B cell (primary cell): ENCODE results near the gene LSG1.

Source experiments
- EZH2 ChIP-seq: IDR thresholded peaks from 2 replicates; pipeline ENCODE4 v1.6.1; 2012; ENCODE audit warnings: borderline replicate concordance, low read depth, mild to moderate bottlenecking, moderate library complexity, low read length; ENCODE audit not compliant: insufficient read depth, poor library complexity, severe bottlenecking
- TF ChIP-seq, protein P1 (sequence below): fragments of 200-600 bp; IDR thresholded peaks from one replicate; pipeline ENCODE4 v1.8.0; 2022; ENCODE audit warnings: antibody characterized with exemption, mild to moderate bottlenecking

DNA sequence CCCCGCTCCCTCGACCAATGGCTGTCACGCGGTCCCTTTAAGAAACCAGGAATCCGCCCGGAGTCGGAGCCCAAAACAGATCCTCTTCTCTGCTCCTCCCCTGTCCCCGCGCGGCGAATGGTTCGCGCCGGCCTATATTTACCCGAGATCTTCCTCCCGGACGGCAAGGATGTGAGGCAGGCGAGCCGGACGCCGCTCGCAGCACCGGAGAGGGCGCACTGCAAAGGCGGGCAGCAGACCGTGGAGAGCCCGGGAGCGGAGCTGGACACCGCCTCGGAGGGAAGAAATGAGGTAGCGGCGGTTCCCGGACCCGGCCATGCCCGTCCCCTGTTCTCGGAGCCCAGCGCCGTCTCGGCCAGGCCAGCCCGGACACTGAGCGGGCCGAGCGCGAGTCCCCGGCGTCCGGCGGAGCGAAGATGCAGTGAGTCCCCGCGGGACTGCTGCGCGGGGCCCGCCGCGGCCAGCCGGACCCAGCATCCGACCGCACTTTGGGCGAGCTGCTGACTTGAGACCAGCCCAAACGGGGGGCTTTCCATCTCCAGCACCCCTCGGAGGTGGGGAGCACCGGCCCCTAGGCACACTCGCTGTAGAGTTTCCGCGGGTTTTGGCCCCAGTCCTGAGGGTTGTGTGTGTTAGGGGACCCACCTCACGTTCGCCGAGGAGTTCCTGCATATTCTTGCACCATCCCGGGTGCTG, 13.9 kb upstream of the LSG1 start, which contains the start of gene FAM43A:
- TF ChIP-seq, protein P1, sequence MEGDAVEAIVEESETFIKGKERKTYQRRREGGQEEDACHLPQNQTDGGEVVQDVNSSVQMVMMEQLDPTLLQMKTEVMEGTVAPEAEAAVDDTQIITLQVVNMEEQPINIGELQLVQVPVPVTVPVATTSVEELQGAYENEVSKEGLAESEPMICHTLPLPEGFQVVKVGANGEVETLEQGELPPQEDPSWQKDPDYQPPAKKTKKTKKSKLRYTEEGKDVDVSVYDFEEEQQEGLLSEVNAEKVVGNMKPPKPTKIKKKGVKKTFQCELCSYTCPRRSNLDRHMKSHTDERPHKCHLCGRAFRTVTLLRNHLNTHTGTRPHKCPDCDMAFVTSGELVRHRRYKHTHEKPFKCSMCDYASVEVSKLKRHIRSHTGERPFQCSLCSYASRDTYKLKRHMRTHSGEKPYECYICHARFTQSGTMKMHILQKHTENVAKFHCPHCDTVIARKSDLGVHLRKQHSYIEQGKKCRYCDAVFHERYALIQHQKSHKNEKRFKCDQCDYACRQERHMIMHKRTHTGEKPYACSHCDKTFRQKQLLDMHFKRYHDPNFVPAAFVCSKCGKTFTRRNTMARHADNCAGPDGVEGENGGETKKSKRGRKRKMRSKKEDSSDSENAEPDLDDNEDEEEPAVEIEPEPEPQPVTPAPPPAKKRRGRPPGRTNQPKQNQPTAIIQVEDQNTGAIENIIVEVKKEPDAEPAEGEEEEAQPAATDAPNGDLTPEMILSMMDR, result no peak
- no peak for TF ChIP-seq EZH2
